GM18873 (cell line): Measurements from ENCODE around the gene FAM210B.
A peak's percentile ranks its signal among the peaks of the same experiment; 100 is the strongest.
"Not testable (repeated sequence)": the region's sequence is repeated elsewhere in the genome, so short reads cannot be mapped to it uniquely, and the experiment has no call there.

ENCODE experiments used
- ATAC-seq: cut with Tn5 transposase; IDR thresholded peaks from one replicate; pipeline ENCODE4 v1.9.1; 2021; ENCODE audit warnings: mild to moderate bottlenecking, moderate library complexity, moderate number of reproducible peaks; ENCODE audit not compliant: unreplicated experiment, low FRiP score

The FAM210B gene

GRCh38 chr20:56358600-56359211, at the start of gene FAM210B:
Gene FAM210B, plus strand, starts transcription at chr20:56358974. Its CDS starts 32 bp downstream, at chr20:56359006.
- ATAC-seq = peak; percentile 69

GRCh38 chr20:56316051-56316450, 42.7 kb upstream of the FAM210B start:
- ATAC-seq = no peak

- ATAC-seq = no peak
These were observed 42.3 kb upstream of the FAM210B start for GRCh38 chr20:56316483-56316882.

GRCh38 chr20:56322681-56323080, 36.1 kb upstream of the FAM210B start:
- ATAC-seq = no peak

- no peak for ATAC-seq
These were observed 35.6 kb upstream of the FAM210B start for GRCh38 chr20:56323206-56323605.

GRCh38 chr20:56323656-56324055, 35.1 kb upstream of the FAM210B start:
- ATAC-seq = no peak

- ATAC-seq = no peak
These were observed 34.0 kb upstream of the FAM210B start for GRCh38 chr20:56324806-56325205.

GRCh38 chr20:56328861-56329260, 29.9 kb upstream of the FAM210B start:
- no peak for ATAC-seq

GRCh38 chr20:56336709-56337108, 22.1 kb upstream of the FAM210B start:
- ATAC-seq = not testable (repeated sequence)

- no peak for ATAC-seq
These were observed 16.0 kb upstream of the FAM210B start for GRCh38 chr20:56342783-56343182.

GRCh38 chr20:56343861-56344381, 14.9 kb upstream of the FAM210B start:
- ATAC-seq = no peak

GRCh38 chr20:56345911-56346310, 12.9 kb upstream of the FAM210B start:
- ATAC-seq = no peak

GRCh38 chr20:56347628-56348304, 11.0 kb upstream of the FAM210B start:
- no peak for ATAC-seq

GRCh38 chr20:56348305-56348693, 10.5 kb upstream of the FAM210B start:
- ATAC-seq = no peak

GRCh38 chr20:56348746-56349145, 10.0 kb upstream of the FAM210B start:
- ATAC-seq = no peak

- no peak for ATAC-seq
These were observed 7.9 kb upstream of the FAM210B start for GRCh38 chr20:56350842-56351241.

GRCh38 chr20:56352345-56353055, 6.3 kb upstream of the FAM210B start:
- ATAC-seq = no peak

- no peak for ATAC-seq
These were observed 5.4 kb upstream of the FAM210B start for GRCh38 chr20:56353356-56353755.

- no peak for ATAC-seq
These were observed 704 bp upstream of the FAM210B start for GRCh38 chr20:56358070-56358469.

- ATAC-seq = peak; percentile 28
These were observed 698 bp downstream of the FAM210B start for GRCh38 chr20:56359212-56360132.
